ENCODE results near the gene LYVE1.

Gene LYVE1

DNA sequence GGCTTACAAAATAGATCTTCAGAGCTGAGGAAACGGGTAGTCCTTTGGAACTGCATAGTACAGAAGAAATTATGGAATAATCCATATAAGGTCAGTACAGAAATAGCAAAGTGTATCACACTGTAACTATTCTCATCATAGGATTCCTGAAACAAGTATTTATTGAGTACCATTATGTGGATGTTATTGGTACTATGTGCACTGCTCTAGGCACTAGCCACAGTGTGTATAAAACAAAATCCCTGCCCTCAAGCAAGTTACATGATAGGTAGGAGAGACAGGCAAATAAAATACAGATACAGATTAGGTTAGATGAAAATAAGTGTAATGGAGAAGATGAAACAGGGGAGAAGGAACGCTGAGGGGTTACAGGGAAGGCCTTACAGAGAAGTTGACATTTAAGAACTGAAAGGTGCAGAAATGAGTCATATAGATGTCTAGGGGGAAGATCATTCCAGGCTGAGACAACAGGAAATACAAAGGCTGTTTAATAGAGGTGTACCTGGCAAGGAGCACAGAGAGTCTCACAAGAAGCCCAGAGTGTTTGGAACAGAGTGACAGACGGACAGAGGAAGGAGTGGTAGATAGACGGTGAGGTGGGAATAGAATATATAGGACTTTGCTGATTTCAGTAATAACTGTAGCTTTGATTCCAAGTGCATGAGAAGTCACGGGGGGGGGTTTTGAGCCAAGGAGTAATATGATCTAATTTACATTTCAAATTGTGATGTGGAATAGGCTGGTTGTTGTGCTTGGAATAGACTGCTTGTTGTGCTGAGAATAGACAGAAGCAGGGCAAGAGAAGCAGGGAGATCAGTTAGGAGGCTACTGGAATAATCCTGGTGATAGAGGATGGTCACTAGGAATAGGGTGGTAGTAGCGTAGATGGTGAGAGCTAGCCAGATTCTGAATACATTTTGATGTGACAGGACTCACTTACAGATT, 41.2 kb downstream of the LYVE1 start:
- no peak for DNase-seq (ENCODE audit: low read depth in 1 of 2, low spot score in 1 of 2)

DNA sequence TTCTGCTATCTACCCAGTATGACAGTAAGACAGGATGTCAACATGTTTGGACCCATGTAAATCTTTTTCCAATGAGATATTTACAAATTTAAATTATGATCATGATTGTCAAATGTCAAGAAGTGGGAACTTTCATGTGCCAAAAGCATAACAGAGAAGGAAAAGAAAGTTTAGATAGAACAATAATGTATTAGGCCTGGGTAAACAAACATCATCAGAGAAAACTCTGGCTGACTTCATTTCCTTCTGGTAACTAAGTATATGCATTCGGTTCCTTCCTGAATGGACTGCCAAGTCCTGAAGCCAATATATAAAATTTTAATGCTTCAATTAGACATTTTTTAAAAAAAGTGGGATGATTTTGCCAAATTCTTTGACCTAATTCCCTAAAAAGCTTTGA, 44.0 kb downstream of the LYVE1 start:
- DNase-seq (ENCODE audit: low read depth in 1 of 2, low spot score in 1 of 2) = no peak

DNA sequence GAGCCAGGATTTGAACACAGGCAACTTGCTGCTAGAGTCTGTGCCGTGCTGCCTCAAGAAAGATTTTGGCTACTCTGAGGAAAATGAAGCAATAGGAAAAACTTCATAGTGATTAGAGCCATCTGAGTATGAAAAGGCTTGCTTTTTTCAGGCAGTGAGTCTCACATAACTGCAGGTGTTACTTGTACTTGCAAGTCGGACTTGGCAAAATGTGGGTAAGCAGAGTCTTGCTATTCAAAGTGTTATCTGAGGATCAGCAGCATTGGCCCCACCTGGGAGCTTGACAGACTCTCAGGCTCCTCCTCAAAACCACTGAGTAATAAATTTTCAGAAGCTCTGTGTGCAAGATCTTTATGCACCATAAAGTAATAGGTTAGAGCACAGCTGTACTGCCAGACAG, 45.5 kb downstream of the LYVE1 start:
- DNase-seq (ENCODE audit: low read depth in 1 of 2, low spot score in 1 of 2) = no peak

DNA sequence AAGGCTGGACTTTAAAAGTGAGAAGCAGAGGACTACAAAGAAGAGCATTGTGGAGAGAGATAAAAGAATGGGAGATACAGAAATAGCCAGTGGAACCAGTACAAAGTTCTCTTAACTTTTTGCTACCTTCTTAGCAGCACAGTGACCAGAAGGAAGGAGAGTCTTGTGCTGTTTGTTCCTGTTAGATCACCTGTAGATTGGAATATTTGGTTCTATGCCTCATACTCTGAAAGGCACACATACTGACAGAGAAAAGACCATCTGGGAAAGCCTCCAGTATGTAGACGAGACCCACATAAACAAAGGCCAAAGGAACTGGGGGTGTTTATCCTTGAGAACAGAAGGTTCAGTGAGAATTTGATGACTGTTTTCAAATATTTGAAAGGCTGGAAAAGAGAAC, 46.2 kb downstream of the LYVE1 start:
- DNase-seq (ENCODE audit: low read depth in 1 of 2, low spot score in 1 of 2) = no peak

DNA sequence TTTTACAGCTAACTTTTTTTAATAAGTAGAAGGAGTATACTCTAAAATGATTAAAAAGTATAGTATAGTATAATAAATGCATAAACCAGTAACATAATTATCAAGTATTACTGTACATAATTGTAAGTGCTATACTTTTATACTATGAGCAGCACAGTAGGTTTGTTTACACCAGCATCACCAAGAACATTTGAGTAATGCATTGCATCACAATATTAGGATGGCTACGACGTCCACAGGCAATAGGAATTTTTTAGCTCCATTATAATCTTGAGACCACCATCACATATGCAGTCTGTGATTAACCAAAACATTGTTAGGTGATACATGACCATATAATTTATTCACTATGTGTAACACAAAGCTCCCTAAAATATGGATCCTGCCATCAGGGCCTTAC, 47.9 kb downstream of the LYVE1 start:
- DNase-seq (ENCODE audit: low read depth in 1 of 2, low spot score in 1 of 2) = no peak

DNA sequence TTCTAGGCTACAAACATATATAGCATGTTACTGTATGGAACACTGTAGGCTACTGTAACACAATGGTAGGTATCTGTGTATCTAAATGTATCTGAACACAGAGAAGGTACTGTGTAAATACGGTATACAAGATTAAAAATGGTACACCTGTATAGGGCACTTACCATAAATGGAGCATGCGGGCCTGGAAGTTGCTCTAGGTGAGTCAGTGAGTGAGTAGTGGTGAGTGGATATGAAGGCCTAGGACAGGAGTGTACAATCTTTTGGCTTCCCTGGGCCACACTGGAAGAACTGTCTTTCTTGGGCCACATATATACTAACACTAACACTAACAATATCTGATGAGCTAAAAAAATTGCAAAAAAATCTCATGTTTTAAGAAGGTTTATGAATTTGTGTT, 48.8 kb downstream of the LYVE1 start:
- DNase-seq (ENCODE audit: low read depth in 1 of 2, low spot score in 1 of 2) = no peak

DNA sequence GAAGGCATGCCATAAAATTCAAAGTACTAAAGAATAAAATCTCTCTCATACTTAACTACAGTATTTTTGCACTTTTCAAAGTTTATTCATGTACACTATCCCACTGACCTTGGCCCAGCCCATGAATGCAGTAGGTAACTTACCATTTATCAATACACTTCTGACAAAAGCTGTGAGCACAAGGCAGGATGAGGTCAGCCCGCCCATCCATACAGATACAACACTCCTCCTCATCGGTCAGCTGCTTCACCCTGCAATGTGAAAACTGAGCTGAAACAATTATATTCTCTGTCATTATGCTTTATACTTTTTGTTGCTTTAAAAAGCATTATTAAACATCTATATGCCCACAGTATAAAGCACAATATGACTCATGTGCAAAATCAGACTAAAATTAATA, 49.6 kb downstream of the LYVE1 start:
- DNase-seq (ENCODE audit: low read depth in 1 of 2, low spot score in 1 of 2) = no peak

DNA sequence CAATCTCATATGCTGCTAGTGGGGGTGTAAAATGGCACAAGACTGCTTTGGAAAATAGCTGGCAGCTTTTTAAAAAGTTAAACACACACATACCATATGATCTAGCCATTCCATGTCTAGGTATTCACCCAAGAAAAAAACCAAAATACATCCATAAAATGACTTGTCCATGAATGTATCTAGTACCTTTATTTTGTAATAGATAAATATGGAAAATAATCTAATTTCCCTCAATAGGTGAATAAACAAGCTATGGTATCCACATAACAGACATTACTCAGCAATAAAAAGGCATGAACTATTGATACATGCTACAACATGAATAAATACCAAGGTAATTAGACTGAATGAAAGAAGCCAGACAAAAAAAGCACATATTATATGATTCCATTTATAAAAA, 50.3 kb downstream of the LYVE1 start:
- DNase-seq (ENCODE audit: low read depth in 1 of 2, low spot score in 1 of 2) = no peak

DNA sequence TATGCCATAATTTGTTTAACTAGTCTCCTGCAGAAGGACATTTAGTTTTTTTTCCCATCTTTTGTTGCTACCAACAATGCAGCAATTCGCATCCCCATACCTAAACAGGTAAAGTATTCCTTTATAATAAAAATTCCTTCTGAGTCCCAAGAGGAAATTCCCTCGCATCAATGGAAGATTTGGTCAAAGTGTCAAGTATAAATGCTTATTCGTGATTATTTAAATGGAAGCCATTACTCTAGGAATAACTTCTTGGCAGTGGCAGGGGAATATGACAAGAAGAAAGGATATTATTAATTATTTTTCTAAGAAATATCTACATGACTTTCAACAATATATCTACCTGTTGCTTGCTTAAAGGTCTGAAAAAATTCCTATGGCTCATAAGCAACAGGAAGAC, 53.0 kb downstream of the LYVE1 start:
- DNase-seq (ENCODE audit: low read depth in 1 of 2, low spot score in 1 of 2) = no peak

DNA sequence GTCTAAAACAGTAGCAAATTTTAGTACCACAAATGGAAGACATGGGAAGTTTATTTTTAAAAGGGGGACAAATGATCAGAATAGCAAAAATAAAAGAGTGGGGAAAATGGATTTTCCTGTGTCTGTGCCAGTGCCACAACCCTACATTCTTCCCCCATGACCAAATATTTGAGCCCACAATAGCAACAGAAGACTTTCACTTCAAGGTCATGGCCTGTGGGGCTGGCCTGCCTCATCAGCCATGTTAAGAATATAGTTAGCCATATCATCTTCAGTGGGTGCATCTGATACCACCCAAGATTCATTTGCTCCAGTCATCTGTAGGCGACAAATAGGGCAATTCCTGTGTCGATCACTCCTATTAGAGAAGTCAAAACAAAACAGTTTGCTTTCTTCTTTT, 53.8 kb downstream of the LYVE1 start:
- no peak for DNase-seq (ENCODE audit: low read depth in 1 of 2, low spot score in 1 of 2)

DNA sequence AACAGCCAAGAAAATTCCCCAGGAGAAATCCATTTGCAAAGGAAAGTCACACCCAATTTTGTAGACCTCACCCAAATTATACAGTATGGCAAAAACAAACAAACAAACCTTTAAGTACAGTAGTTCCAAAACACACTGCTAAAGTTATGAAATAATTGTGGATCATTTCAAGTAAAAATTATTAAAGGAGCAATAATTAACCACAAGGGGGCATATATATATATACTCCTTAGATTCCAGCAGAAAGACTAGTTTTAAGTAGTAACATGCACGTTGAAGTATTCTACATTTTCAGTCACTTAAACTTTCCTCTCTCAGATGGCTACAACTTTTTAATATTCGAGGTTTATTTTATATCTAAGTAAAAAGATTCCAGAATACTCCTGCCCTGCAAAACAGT, 54.3 kb downstream of the LYVE1 start:
- DNase-seq (ENCODE audit: low read depth in 1 of 2, low spot score in 1 of 2) = no peak

DNA sequence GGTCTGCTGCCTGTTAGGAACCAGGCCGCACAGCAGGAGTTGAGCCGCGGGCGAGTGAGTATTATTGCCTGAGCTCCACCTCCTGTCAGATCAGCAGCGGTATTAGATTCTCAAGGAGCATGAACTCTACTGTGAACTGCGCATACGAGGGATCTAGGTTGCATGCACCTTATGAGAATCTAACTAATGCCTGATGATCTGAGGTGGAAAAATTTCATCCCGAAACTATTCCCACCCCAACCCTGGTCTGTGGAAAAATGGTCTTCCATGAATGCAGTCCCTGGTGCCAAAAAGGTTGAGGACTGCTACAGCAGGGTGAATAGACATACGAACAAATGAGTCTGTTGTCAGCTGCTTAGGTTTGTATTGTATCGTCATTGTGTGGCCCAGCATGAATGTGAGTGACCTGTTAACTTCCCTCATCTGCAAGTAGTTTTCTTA, 57.3 kb downstream of the LYVE1 start:
- no peak for DNase-seq (ENCODE audit: low read depth in 1 of 2, low spot score in 1 of 2)
